PC-9 (cell line): Measurements from ENCODE around the gene MSLN. TPM values are rescaled to one million over a fixed set of nuclear protein-coding genes. Genes with fewer than 3 reads are reported as not detected.

Experiments used
- BruUV-seq: library from RNA; stranded (reverse); fragments of 400-500 nt; replicated peaks from 2 replicates; lab custom pipeline; 2021; lab: Mats Ljungman, UMichigan
- CTCF ChIA-PET: fragments of 300-600 bp; sonication (Branson Sonifier 250); formaldehyde crosslinking; loops from one replicate; lab custom pipeline; 2022; ENCODE audit warnings: antibody characterized with exemption; lab: Charles Lee
- POLR2A ChIA-PET: fragments of 300-600 bp; sonication (Branson Sonifier 250); formaldehyde crosslinking; loops from one replicate; lab custom pipeline; 2022; ENCODE audit warnings: antibody characterized with exemption; ENCODE audit not compliant: unreplicated experiment; lab: Charles Lee
- DNase-seq, 2 experiments: peaks; one replicate each; pipeline versions ENCODE4 v3.0.0 to v3.0.0-alpha.2; 2015 to 2022; ENCODE audit warnings: mixed read lengths in 1 of 2
- H2AFZ ChIP-seq: fragments of 200-600 bp; sonication (generic); 2 replicates; pipeline ENCODE4 v1.8.1; 2017; ENCODE audit warnings: antibody characterized with exemption
- H3F3A ChIP-seq: fragments of 200-600 bp; sonication (generic); 2 replicates; pipeline ENCODE4 v1.8.1; 2017; ENCODE audit warnings: antibody characterized with exemption, mild to moderate bottlenecking, low read depth; ENCODE audit not compliant: insufficient read depth
- H3K27ac ChIP-seq: fragments of 200-600 bp; sonication (generic); 2 replicates; pipeline ENCODE4 v1.6.1; 2016; ENCODE audit warnings: mixed run types
- H3K27me3 ChIP-seq: fragments of 200-600 bp; sonication (generic); 2 replicates; pipeline ENCODE4 v1.6.1; 2016; ENCODE audit warnings: low read depth, mixed run types; ENCODE audit not compliant: insufficient read depth
- H3K36me3 ChIP-seq: fragments of 200-600 bp; sonication (generic); 2 replicates; pipeline ENCODE4 v1.6.1; 2016; ENCODE audit warnings: low read depth, mixed run types
- H3K4me1 ChIP-seq: fragments of 200-600 bp; sonication (generic); replicated peaks from 2 replicates; pipeline ENCODE4 v1.6.1; 2016; ENCODE audit warnings: mixed run types; ENCODE audit not compliant: insufficient read depth
- H3K4me2 ChIP-seq: fragments of 200-600 bp; sonication (generic); 2 replicates; pipeline ENCODE4 v1.6.1; 2017; ENCODE audit warnings: mixed run types
- H3K4me3 ChIP-seq: fragments of 200-600 bp; sonication (generic); 2 replicates; pipeline ENCODE4 v1.6.1; 2016; ENCODE audit warnings: mixed run types
- H3K79me2 ChIP-seq: fragments of 200-600 bp; sonication (generic); 2 replicates; pipeline ENCODE4 v1.6.1; 2017; ENCODE audit warnings: low read depth, mixed run types
- H3K9me2 ChIP-seq: fragments of 200-600 bp; sonication (generic); 2 replicates; pipeline ENCODE4 v1.8.1; 2017; ENCODE audit warnings: mild to moderate bottlenecking; ENCODE audit not compliant: insufficient read depth
- H3K9me3 ChIP-seq: fragments of 200-600 bp; sonication (generic); 2 replicates; pipeline ENCODE4 v1.8.1; 2016; ENCODE audit warnings: low read depth; ENCODE audit not compliant: insufficient read depth
- H4K20me1 ChIP-seq: fragments of 200-600 bp; sonication (generic); 2 replicates; pipeline ENCODE4 v1.8.1; 2017; ENCODE audit not compliant: insufficient read depth
- EZH2 ChIP-seq: fragments of 200-600 bp; sonication (generic); IDR thresholded peaks from 2 replicates; pipeline ENCODE4 v1.8.0; 2017; ENCODE audit warnings: antibody characterized with exemption, low read depth
- intact Hi-C: fragments of 100-400 bp; cut with micrococcal nuclease; formaldehyde crosslinking; loops from one replicate; pipeline ENCODE4 v1.10.0; 2022; ENCODE audit not compliant: unreplicated experiment
- total RNA-seq: library from RNA; stranded (reverse); gene quantifications from 2 replicates; pipeline ENCODE4 v1.2.3, GENCODE V29; 2021
- TF ChIP-seq, protein P1 (sequence below): fragments of 200-600 bp; sonication (generic); conservative IDR thresholded peaks from 2 replicates; pipeline ENCODE4 v1.6.1; 2017; ENCODE audit warnings: mixed run types, antibody characterized with exemption, mild to moderate bottlenecking, moderate library complexity

MSLN gene
- total RNA-seq, 1 experiment from 2014 or later, result 59.9 TPM

DNA sequence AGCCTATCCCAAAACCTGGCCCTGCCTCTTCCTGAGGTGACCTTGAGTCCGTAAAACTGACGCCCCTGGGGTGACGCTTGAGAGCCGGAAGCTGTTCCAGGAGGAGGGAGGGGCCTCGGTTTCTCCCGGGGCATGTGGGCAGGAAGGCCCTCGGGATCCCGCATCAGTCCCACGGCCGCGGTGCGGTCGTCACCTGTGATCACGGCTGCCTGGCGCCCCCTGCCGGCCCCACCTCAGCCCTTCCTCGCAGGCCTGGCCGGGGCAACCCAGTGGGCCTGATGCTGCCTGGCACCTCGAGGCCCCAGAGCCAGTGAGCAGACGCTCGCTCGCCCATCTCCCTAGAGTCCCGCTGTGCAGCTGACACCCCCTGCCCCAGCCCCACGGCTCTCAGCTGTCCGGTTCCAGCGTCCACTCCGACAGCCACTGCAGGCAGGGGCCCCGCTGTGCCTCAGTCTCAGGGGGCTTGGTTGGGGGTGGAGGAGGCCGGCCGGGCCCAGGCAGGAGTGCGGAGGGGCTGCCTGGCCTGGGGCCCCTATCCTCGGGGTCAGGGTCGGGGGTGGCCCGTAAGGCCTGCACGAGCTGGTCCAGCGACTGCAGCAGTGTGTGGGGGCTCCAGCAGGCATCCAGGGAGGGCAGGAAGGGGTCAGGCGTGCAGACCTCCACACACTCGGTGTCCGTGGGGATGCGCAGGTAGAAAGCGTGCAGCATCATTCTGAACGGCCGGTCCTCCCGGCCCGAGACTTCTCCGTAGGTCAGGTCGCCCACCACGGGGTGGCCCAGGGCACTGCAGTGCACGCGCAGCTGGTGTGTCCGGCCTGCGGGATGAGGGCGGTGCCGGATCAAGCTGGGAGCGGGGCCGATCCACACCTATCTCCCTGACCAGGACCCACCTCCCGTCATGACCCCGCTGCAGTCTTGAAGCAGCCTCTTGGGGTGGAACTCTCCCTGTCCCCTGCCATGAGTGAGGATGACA lies 25.3 kb downstream of the MSLN start:
- H3F3A ChIP-seq, result peaks cover 10% of the 10 kb centered on the region; the same call in 1 of the 2 replicates
- H3K9me2 ChIP-seq, result no peaks in the 10 kb centered on the region
- no peak overlapping the region for H3K27ac ChIP-seq
- no peaks in the 10 kb centered on the region; the same call in 1 of the 2 replicates for H3K36me3 ChIP-seq
- ChIA-PET CTCF (interaction anchor here (0.5 to 1.0 kb wide), 2 partner anchors 40 to 87 kb away, joined by 3 to 4 read pairs; no protein-coding TSS in a partner anchor), POLR2A (interaction anchor here (0.5 to 1.6 kb wide), 5 partner anchors 19 to 1194 kb away, joined by 3 to 25 read pairs (median 13); partner anchors contain the start of gene CIAO3)
- H4K20me1 ChIP-seq, result peaks cover 13% of the 10 kb centered on the region; the same call in 1 of the 2 replicates
- TF ChIP-seq, protein P1, sequence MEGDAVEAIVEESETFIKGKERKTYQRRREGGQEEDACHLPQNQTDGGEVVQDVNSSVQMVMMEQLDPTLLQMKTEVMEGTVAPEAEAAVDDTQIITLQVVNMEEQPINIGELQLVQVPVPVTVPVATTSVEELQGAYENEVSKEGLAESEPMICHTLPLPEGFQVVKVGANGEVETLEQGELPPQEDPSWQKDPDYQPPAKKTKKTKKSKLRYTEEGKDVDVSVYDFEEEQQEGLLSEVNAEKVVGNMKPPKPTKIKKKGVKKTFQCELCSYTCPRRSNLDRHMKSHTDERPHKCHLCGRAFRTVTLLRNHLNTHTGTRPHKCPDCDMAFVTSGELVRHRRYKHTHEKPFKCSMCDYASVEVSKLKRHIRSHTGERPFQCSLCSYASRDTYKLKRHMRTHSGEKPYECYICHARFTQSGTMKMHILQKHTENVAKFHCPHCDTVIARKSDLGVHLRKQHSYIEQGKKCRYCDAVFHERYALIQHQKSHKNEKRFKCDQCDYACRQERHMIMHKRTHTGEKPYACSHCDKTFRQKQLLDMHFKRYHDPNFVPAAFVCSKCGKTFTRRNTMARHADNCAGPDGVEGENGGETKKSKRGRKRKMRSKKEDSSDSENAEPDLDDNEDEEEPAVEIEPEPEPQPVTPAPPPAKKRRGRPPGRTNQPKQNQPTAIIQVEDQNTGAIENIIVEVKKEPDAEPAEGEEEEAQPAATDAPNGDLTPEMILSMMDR, result peak; percentile 81
- no peak for TF ChIP-seq EZH2
- H3K4me3 ChIP-seq, result no peak overlapping the region
- no TSS peak for BruUV-seq
- intact Hi-C loops, result loop anchor here (1.0 to 2.0 kb wide), 2 partner anchors 65 to 74 kb away; partner anchors contain the start of gene ANTKMT
- H3K4me2 ChIP-seq, result 0 out of 2 replicates have a peak overlapping the region, but pooled peaks have one; percentile 92
- H3K9me3 ChIP-seq, result no peaks in the 10 kb centered on the region
- peaks cover 16% of the 10 kb centered on the region for H3K4me1 ChIP-seq
- H3K27me3 ChIP-seq, result peaks cover 22% of the 10 kb centered on the region; the same call in 1 of the 2 replicates
- H2AFZ ChIP-seq, result no peak overlapping the region
- peaks cover 28% of the 10 kb centered on the region for H3K79me2 ChIP-seq
- DNase-seq, result peak in 1 of 2 experiments; percentile 79

- no peaks in the 10 kb centered on the region; the same call in 1 of the 2 replicates for H3K36me3 ChIP-seq
- peak overlapping the region; percentile 92 for H3K4me2 ChIP-seq
- TF ChIP-seq, protein P1, result no peak
- no peak for TF ChIP-seq EZH2
- peaks cover 10% of the 10 kb centered on the region; the same call in 1 of the 2 replicates for H3F3A ChIP-seq
- H4K20me1 ChIP-seq, result peaks cover 13% of the 10 kb centered on the region; the same call in 1 of the 2 replicates
- H2AFZ ChIP-seq, result peak overlapping the region; percentile 79; the same call in 1 of the 2 replicates
- CTCF ChIA-PET, result interaction anchor here (1.8 kb wide), 1 partner anchor 75 kb away, joined by 4 read pairs; no protein-coding TSS in a partner anchor
- H3K27me3 ChIP-seq, result peaks cover 7% of the 10 kb centered on the region; the same call in 1 of the 2 replicates
- H3K79me2 ChIP-seq, result peaks cover 28% of the 10 kb centered on the region
- no peak overlapping the region for H3K27ac ChIP-seq
- no TSS peak for BruUV-seq
- no peaks in the 10 kb centered on the region for H3K9me2 ChIP-seq
- H3K4me3 ChIP-seq, result peak overlapping the region; percentile 96
- H3K9me3 ChIP-seq, result no peaks in the 10 kb centered on the region
- H3K4me1 ChIP-seq, result peaks cover 16% of the 10 kb centered on the region
- no peak for DNase-seq
- POLR2A ChIA-PET, result interaction anchor here (1.3 kb wide), 1 partner anchor 27 kb away, joined by 41 read pairs; the partner anchor contains the start of gene MSLN
- intact Hi-C loops, result no loop called here
These were observed 26.9 kb downstream of the MSLN start for GRCh38 chr16:787321-787966.
